ENCODE measurements around the gene ZBTB34.

ZBTB34 gene

GRCh38 chr9:126891676-126892075 lies 31.2 kb downstream of the ZBTB34 start:
- no peaks in the 10 kb centered on the region for H3K4me1 ChIP-seq (ENCODE audit: control insufficient read depth, insufficient read depth, low read length)
- no peaks in the 10 kb centered on the region for H3K9me3 ChIP-seq (ENCODE audit: control insufficient read depth, insufficient read depth, low read depth, low read length)
- H3K36me3 ChIP-seq (ENCODE audit: control insufficient read depth in 2 of 2, insufficient read depth in 1 of 2, low read length in 2 of 2) = no peaks in the 10 kb centered on the region
- TF ChIP-seq ZNF16 (tag by site-specific recombination; IDR thresholded peaks at IDR 0.05; ENCODE audit: low read depth) (no peak), ZNF26 (tag by site-specific recombination; IDR thresholded peaks at IDR 0.05) (no peak), HOXC10 (CRISPR knock-in tag; IDR thresholded peaks at IDR 0.05) (no peak), ZNF416 (tag by site-specific recombination; IDR thresholded peaks at IDR 0.05) (no peak), ZNF704 (tag by site-specific recombination; IDR thresholded peaks at IDR 0.05) (no peak), ZBTB7A (tag by site-specific recombination; IDR thresholded peaks at IDR 0.05; ENCODE audit: low read depth) (no peak), ZNF2 (tag by site-specific recombination; IDR thresholded peaks at IDR 0.05) (no peak), ZNF514 (tag by site-specific recombination; IDR thresholded peaks at IDR 0.05) (no peak), ZNF768 (tag by site-specific recombination; IDR thresholded peaks at IDR 0.05) (no peak)
- TF ChIP-seq, protein P1, sequence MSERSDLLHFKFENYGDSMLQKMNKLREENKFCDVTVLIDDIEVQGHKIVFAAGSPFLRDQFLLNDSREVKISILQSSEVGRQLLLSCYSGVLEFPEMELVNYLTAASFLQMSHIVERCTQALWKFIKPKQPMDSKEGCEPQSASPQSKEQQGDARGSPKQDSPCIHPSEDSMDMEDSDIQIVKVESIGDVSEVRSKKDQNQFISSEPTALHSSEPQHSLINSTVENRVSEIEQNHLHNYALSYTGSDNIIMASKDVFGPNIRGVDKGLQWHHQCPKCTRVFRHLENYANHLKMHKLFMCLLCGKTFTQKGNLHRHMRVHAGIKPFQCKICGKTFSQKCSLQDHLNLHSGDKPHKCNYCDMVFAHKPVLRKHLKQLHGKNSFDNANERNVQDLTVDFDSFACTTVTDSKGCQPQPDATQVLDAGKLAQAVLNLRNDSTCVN (tag by site-specific recombination; optimal IDR thresholded peaks at IDR 0.05) = no peak
- TF ChIP-seq, protein P2, sequence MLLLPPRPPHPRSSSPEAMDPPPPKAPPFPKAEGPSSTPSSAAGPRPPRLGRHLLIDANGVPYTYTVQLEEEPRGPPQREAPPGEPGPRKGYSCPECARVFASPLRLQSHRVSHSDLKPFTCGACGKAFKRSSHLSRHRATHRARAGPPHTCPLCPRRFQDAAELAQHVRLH (tag by site-specific recombination; IDR thresholded peaks at IDR 0.05) = no peak
- no peak overlapping the region for H3K4me3 ChIP-seq (ENCODE audit: low read depth, low read length)
- H3K27ac ChIP-seq (ENCODE audit: extremely low read depth, low read depth, low read length) = no peak overlapping the region
- ChIA-PET CTCF (interaction anchor here (1.2 to 1.9 kb wide), 2 partner anchors 12 to 26 kb away, joined by 5 to 8 read pairs; no protein-coding TSS in a partner anchor), POLR2A (interaction anchor here (0.6 kb wide), 1 partner anchor 75 kb away, joined by 5 read pairs; no protein-coding TSS in a partner anchor)

- H3K4me3 ChIP-seq (ENCODE audit: low read depth, low read length) = no peak overlapping the region
- H3K9me3 ChIP-seq (ENCODE audit: control insufficient read depth, insufficient read depth, low read depth, low read length) = no peaks in the 10 kb centered on the region
- POLR2A ChIA-PET = no interaction called here
- no peaks in the 10 kb centered on the region for H3K36me3 ChIP-seq (ENCODE audit: control insufficient read depth in 2 of 2, insufficient read depth in 1 of 2, low read length in 2 of 2)
- TF ChIP-seq TRIM28 (IDR thresholded peaks at IDR 0.05; ENCODE audit: borderline replicate concordance, low read length) = no peak
- peak; percentile 50 for TF ChIP-seq ZNF654 (tag by site-specific recombination; IDR thresholded peaks at IDR 0.05; ENCODE audit: low read depth)
- CTCF ChIA-PET = interaction anchor here (0.6 to 1.9 kb wide), 6 partner anchors 11 to 813 kb away, joined by 3 to 8 read pairs (median 3); partner anchors contain the start of genes CFAP157 and RALGPS1
- no peak overlapping the region for H3K27ac ChIP-seq (ENCODE audit: extremely low read depth, low read depth, low read length)
- no peaks in the 10 kb centered on the region for H3K4me1 ChIP-seq (ENCODE audit: control insufficient read depth, insufficient read depth, low read length)
Measured at GRCh38 chr9:126893079-126893478, 32.6 kb downstream of the ZBTB34 start.

GRCh38 chr9:126894052-126894603 lies 33.7 kb downstream of the ZBTB34 start:
- no peaks in the 10 kb centered on the region for H3K9me3 ChIP-seq (ENCODE audit: control insufficient read depth, insufficient read depth, low read depth, low read length)
- H3K36me3 ChIP-seq (ENCODE audit: control insufficient read depth in 2 of 2, insufficient read depth in 1 of 2, low read length in 2 of 2) = no peaks in the 10 kb centered on the region
- H3K4me3 ChIP-seq (ENCODE audit: low read depth, low read length) = no peak overlapping the region
- TF ChIP-seq ZNF596 (tag by site-specific recombination; IDR thresholded peaks at IDR 0.05) = no peak
- TF ChIP-seq KLF16 (tag by site-specific recombination; IDR thresholded peaks at IDR 0.05) = no peak
- no peak for TF ChIP-seq ZNF626 (tag by site-specific recombination; IDR thresholded peaks at IDR 0.05)
- TF ChIP-seq, protein P1 (tag by site-specific recombination; optimal IDR thresholded peaks at IDR 0.05) = no peak
- no peak for TF ChIP-seq ZNF16 (tag by site-specific recombination; IDR thresholded peaks at IDR 0.05; ENCODE audit: low read depth)
- TF ChIP-seq, protein P3, sequence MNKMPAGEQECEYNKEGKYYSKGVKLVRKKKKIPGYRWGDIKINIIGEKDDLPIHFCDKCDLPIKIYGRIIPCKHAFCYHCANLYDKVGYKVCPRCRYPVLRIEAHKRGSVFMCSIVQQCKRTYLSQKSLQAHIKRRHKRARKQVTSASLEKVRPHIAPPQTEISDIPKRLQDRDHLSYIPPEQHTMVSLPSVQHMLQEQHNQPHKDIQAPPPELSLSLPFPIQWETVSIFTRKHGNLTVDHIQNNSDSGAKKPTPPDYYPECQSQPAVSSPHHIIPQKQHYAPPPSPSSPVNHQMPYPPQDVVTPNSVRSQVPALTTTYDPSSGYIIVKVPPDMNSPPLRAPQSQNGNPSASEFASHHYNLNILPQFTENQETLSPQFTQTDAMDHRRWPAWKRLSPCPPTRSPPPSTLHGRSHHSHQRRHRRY (tag by site-specific recombination; IDR thresholded peaks at IDR 0.05) = no peak
- no peak for TF ChIP-seq ZNF670 (tag by site-specific recombination; IDR thresholded peaks at IDR 0.05; ENCODE audit: low read depth)
- no peak for TF ChIP-seq ZNF621 (tag by site-specific recombination; IDR thresholded peaks at IDR 0.05)
- TF ChIP-seq ZNF146 (tag by site-specific recombination; IDR thresholded peaks at IDR 0.05) = no peak
- CTCF ChIA-PET = interaction anchor here (0.6 to 1.5 kb wide), 5 partner anchors 9 to 554 kb away, joined by 3 to 4 read pairs (median 3); no protein-coding TSS in a partner anchor
- H3K4me1 ChIP-seq (ENCODE audit: control insufficient read depth, insufficient read depth, low read length) = no peaks in the 10 kb centered on the region
- POLR2A ChIA-PET = no interaction called here
- no peak overlapping the region for H3K27ac ChIP-seq (ENCODE audit: extremely low read depth, low read depth, low read length)

Measured in HEK293 (cell line).